RPMI7951 (cell line): ENCODE measurements around the gene LCP2. TPM values are rescaled to one million over a fixed set of nuclear protein-coding genes. Genes with fewer than 3 reads are reported as not detected.

Source experiments
- DNase-seq: peaks from one replicate; pipeline ENCODE4 v3.0.0-alpha.2; 2012; ENCODE audit warnings: low read depth
- total RNA-seq: library from RNA; depleted of rRNA; stranded (reverse); fragments of >200 nt; shearing (Covaris generic); gene quantifications from 2 replicates; pipeline ENCODE4 v1.2.3, GENCODE V29; 2014; rRNA removed

The LCP2 gene
- 0.59 and 2.5 TPM in 2 replicates for total RNA-seq

DNA sequence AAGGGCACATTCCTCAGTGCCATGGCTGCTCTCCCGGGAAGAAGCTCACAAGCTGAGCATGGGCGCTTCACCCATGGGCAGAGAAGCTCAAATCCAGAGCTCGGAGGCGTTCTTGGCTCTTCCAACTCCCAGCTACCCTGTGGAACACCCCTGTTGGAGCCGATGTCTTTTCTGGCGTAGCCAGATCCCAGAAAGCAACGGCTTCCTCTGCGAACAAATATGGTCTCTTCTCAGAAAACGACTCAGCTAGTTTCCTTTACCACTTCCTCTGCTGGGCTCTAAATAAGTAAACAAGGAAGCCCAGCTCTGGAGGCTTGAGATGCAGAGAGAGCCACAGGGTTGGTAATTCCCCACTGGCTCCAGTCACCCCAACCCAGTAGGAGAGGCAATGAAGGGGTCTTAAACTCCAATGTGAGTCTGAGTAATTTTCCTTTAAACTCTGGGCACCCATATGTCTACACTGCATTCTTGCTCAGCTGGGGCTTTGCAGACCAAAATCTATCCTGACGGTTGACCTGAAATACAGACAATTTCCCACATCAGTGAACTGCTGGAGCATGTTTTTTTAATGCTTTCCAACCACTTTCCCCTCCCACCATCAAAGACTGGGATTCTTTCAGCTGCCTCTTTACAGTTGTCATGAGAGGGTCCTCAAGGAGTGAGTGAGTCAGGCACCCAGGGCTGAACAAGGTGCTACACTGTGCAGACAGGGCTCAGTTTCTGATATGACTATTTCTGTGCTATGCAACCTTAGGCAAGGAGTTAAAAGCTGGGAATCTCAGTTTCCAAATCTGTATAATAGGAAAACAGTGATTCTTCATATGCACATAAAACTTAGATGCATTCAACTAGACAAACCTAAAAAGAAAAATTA is at the start of gene LCP2:
Gene LCP2, minus strand, starts transcription at position 189 of the 874 bp plus-strand sequence. Its CDS starts 166 bp downstream, at position 23.
- DNase-seq = peak; percentile 32

GRCh38 chr5:170347022-170347567 is 49.5 kb upstream of the LCP2 start:
- DNase-seq = no peak

DNA sequence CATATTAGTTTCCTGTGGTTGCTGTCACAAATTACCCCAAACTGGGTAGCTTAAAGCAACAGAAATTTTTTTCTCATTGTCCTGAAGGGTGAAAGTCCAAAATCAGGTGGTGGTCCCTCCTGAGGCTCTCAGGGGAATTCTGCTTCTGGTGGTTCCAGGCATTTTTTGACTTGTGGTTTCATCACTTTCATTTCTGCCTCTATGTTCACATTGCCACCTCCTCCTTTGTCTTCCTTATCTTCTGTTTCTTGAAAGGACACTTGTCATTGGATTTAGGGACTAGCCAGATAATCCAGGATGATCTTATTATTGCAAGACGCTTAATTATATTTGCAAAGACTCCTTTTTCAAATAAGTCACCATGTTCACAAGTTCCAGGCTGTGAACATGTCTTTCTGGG is 48.4 kb upstream of the LCP2 start:
- no peak for DNase-seq

- DNase-seq = no peak
These were observed 45.6 kb upstream of the LCP2 start for GRCh38 chr5:170343177-170343576.

- no peak for DNase-seq
These were observed 44.7 kb upstream of the LCP2 start for GRCh38 chr5:170342153-170342725.

DNA sequence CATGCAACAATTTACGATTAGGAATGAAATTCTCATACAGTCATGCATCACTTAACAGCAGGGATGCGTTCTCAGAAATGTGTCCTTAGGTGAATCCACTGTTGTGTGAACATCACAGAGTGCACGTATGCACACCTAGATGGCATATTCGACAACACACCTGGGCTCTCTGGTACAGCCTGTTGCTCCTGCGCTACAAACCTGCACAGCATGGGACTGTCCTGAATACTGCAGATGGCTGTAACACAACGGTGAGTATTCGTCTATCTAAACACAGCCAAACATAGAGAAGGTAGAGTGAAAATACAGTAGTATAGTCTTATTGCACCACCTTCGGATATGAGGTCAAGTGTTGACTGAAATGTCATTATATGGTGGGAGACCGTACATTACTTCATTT is 44.0 kb upstream of the LCP2 start:
- no peak for DNase-seq

DNA sequence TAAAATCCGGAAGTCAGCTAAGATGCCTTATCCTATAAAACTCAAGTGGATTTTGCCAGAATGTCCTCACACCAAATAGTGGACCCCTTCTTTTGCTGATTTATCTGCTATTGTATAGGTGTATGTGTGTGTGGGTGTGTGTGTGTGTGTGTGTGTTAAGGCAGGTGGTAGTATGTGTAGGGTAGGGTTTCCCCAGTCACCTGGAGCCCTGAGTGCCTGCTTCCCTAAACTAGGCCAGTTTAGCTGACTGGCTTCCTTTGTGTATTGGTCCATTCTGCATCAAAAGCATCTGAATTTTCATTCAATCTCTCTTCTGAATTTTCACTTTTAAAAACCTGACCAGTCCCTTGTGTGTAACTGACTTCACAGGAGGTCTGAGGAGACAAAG is 42.2 kb upstream of the LCP2 start:
- DNase-seq = no peak

- no peak for DNase-seq
These were observed 41.6 kb upstream of the LCP2 start for GRCh38 chr5:170338933-170339779.

GRCh38 chr5:170338291-170338690 is 40.7 kb upstream of the LCP2 start:
- DNase-seq = no peak

DNA sequence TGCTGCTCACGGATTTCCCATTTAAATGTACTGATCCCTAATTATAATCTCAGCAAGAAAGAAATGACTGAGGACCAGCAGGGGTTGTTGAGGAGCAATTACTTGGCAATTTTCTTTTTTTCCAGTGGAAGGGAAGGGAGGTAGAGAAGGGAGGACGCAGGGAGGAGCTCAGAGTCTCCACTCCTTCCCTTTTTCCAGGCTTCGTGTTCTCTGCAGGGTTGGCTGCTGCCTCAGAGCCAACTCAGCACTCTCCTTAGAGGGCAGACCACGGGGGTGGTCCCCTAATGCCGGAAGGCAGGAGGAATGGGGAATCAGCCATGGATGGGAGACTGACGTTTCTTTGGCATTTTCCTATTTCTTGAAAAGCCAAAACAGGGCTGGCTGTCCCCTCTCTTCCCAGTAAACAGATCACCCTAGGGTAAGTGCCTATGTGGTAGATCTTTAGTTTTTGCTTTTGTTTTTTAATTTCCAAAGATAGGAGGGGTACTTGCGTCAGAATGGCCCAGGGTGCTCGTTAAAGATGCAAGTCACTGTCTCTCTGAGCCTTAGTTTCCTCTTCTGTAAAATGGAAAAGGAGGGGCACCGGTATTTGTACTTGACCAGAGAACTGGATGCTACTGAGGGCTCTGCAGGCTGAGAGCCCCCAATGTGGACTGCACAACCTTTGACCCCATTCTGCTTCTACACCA is 39.6 kb upstream of the LCP2 start:
- DNase-seq = no peak

GRCh38 chr5:170336065-170336464 is 38.5 kb upstream of the LCP2 start:
- no peak for DNase-seq

GRCh38 chr5:170334626-170335025 is 37.0 kb upstream of the LCP2 start:
- no peak for DNase-seq

DNA sequence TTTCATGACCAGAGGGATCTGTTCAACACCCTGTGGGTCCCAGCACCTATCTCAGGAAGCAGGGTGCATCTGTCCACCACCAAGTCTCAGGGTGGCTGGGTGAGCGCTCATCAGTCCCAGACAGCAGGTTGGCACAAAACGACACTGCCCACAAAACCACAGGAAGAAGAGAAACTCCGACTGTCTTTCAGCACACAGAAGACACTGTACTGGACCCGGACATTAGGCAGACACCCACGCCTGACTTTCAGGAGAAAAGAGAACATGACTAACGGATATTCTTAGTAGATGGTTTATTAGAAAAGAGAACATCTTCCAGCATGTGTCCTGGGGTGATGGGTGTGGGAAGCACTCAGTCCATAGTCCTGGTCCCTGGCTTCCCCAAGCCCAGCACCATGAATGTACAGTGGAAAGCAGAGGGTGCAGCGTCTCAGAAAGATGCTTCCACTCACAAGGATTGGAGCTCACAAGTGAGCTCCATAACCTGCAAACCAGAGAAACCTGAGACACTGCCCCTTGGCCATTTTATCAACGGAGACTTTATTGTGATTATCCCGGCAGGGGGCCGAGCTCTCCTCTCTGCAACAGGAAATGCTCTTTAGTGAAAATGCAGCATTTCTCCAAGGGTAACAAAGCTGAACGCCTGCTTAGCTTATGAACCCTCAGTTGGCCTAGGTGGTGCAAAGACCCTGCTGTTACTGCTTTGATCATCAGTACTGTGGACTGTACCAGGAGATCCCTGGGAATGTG is 35.8 kb upstream of the LCP2 start:
- peak; percentile 49 for DNase-seq

GRCh38 chr5:170332058-170332457 is 34.5 kb upstream of the LCP2 start:
- no peak for DNase-seq

- DNase-seq = no peak
These were observed 33.0 kb upstream of the LCP2 start for GRCh38 chr5:170330568-170331054.

- no peak for DNase-seq
These were observed 31.9 kb upstream of the LCP2 start for GRCh38 chr5:170329524-170329923.

- DNase-seq = no peak
These were observed 30.3 kb upstream of the LCP2 start for GRCh38 chr5:170327829-170328228.

GRCh38 chr5:170327168-170327567 is 29.6 kb upstream of the LCP2 start:
- DNase-seq = no peak

DNA sequence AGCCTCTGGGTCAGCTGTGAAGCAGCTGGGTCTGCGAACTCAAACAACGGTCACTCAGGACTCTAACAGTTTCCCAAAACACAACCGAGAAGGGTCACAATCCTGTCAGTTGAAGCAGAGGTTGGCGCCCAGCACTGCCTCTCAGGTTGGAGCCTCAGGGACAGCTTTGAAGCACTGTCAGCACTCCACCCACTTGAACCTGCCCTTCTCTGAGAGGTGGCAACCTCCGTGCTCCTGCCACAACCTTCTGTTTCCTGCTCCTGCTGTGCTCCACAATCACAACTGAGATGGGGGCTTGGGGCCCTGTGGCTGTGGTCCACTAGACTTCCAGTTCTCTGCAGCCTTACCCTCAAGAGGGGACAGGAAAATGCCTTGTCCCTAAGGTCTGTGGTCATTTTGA is 21.7 kb upstream of the LCP2 start:
- DNase-seq = no peak

DNA sequence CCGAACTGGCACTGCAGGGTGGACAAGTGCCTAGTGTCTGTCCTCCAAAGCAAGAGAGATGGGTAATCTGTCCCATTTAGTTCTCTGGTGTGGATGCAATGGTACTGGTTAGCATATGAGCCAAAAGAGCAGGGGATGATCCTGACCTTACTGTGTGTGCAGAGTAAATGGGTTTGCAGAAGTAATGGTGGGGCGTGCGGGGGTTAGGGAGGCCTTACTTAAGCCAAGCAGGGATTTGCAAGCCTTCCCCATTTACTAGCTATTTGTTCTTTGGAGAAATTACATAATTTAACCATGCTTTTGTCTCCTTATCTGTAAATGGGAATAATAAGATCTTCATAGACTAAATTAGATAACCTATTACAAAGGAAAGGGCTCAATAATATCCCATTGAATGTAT is 19.9 kb upstream of the LCP2 start:
- DNase-seq = no peak

DNA sequence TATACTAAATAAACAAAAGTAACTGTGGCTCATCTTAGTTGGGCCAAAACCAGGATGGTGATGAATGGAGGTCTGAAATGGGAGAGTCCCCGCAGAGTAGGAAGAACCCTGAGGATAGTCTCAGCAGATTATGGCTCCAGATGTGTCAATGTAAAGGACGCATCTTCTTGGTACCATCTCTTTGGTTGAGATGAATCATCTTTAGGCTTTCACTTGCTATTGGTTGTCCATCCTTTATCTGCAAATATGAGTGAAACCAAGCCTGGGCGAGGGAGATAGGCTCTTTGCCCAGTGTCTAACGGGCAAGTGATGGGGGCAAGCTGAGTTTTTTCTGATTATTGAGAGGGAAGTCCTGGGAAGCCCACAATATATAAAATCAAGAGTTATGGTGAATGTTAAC is 19.4 kb upstream of the LCP2 start:
- DNase-seq = no peak
